Right lobe of liver (tissue), 6 donors: ENCODE results near the gene EPHA8. TPM values are rescaled to one million over a fixed set of nuclear protein-coding genes. Genes with fewer than 3 reads are reported as not detected.

Source experiments
- ATAC-seq, 4 donors: fragments of 200-7000 bp; cut with Tn5 transposase; one replicate each; pipeline ENCODE4 v1.9.1; 2020; ENCODE audit warnings: mild to moderate bottlenecking in 4 of 4, moderate library complexity in 4 of 4
- DNase-seq, 3 donors: peaks; one replicate each; pipeline ENCODE4 v3.0.0-alpha.2; 2020
- H3K27ac ChIP-seq, 3 donors: fragments of 200-600 bp; one replicate each; pipeline ENCODE4 v1.8.0; 2022
- H3K27me3 ChIP-seq, 2 donors: fragments of 200-600 bp; one replicate each; pipeline ENCODE4 v1.8.0; 2022
- H3K36me3 ChIP-seq, 4 donors: fragments of 200-600 bp; sonication (generic) in 1 of 4; one replicate each; pipeline versions ENCODE4 v1.5.1 to v1.8.0; 2017 to 2022; ENCODE audit warnings: control low read depth in 1 of 4
- H3K4me1 ChIP-seq, 4 donors: fragments of 200-600 bp; sonication (generic) in 1 of 4; one replicate each; pipeline versions ENCODE4 v1.5.1 to v1.8.0; 2017 to 2022; ENCODE audit warnings: control low read depth in 1 of 4
- H3K4me3 ChIP-seq, 3 donors: fragments of 200-600 bp; one replicate each; pipeline ENCODE4 v1.8.0; 2022
- H3K9me3 ChIP-seq, 4 donors: fragments of 200-600 bp; sonication (generic) in 1 of 4; one replicate each; pipeline versions ENCODE4 v1.5.1 to v1.8.0; 2017 to 2022; ENCODE audit warnings: control low read depth in 1 of 4
- CTCF ChIP-seq, 4 donors: fragments of 200-600 bp in 3 of 4; fragments of 450-650 bp in 1 of 4; IDR thresholded peaks; one replicate each; pipeline versions ENCODE4 v1.5.1 to v1.8.0; 2016 to 2022; ENCODE audit warnings: antibody characterized with exemption in 4 of 4, mild to moderate bottlenecking in 2 of 4
- POLR2A ChIP-seq: fragments of 450-650 bp; IDR thresholded peaks from one replicate; pipeline ENCODE4 v1.6.1; 2017; ENCODE audit warnings: antibody characterized with exemption, mild to moderate bottlenecking
- WGBS: methylation state at CpG from one replicate; pipeline ENCODE4 v1.1.6; 2018; ENCODE audit warnings: low coverage, low lambda C conversion rate; ENCODE audit not compliant: insufficient coverage; ENCODE audit errors: missing lambda C conversion rate; 5-methylcytosine and 5-hydroxymethylcytosine counted together
- intact Hi-C, 2 donors: fragments of 100-400 bp; cut with DNase I; formaldehyde crosslinking; loops; one replicate each; pipeline versions ENCODE4 v1.11.2 to v1.14.1; 2022
- total RNA-seq, 6 experiments: library from RNA; depleted of rRNA in 2 of 6; stranded (reverse); fragments of >200 nt in 2 of 6; fragmentation: NEBNext Ultra II Directional in 3 of 6; extraction: Animal tissue kit (Norgen Biotek cat#: 25700) in 3 of 6; gene quantifications; one replicate each; pipeline versions ENCODE4 v1.1.0 to v1.2.4, GENCODE V29; 2016 to 2023
- donor health status: DM: no; HTN: yes; CAD: no.
- donor health status: DM: no; HTN: no; CAD: no.
- donor health status: DM: no; HTN: no; CAD: no.
- donor health status: DM: no; HTN: yes; CAD: no.
- donor health status: DM: no; HTN: yes; CAD: no.

EPHA8 gene
- total RNA-seq, 6 experiments from 2014 or later, result not detected

GRCh38 chr1:22527555-22528296 lies 35.6 kb upstream of the EPHA8 start:
- H3K27ac ChIP-seq, result no peak overlapping the region
- H3K4me1 ChIP-seq, result no peaks in the 10 kb centered on the region
- 94% methylated on average over 10 of the region's 15 CpGs for WGBS
- H3K4me3 ChIP-seq, result no peak overlapping the region
- DNase-seq (no peak), ATAC-seq (no peak)
- H3K27me3 ChIP-seq, result no peaks in the 10 kb centered on the region
- H3K36me3 ChIP-seq, result peaks cover 0 to 46% (median 11%) of the 10 kb centered on the region in 4 donors
- no peaks in the 10 kb centered on the region for H3K9me3 ChIP-seq
- no peak for TF ChIP-seq POLR2A
- no peak for TF ChIP-seq CTCF (IDR thresholded peaks at IDR 0.05)
- intact Hi-C loops, result no loop called here

GRCh38 chr1:22528451-22528850 lies 34.8 kb upstream of the EPHA8 start:
- Histone ChIP-seq H3K4me3 (no peak overlapping the region), H3K4me1 (no peaks in the 10 kb centered on the region), H3K27me3 (no peaks in the 10 kb centered on the region), H3K27ac (no peak overlapping the region), H3K9me3 (no peaks in the 10 kb centered on the region), H3K36me3 (peaks cover 0 to 42% (median 11%) of the 10 kb centered on the region in 4 donors)
- WGBS, result 95% methylated on average over 6 of the region's 7 CpGs
- intact Hi-C loops, result no loop called here
- no peak for ATAC-seq
- TF ChIP-seq POLR2A (no peak), CTCF (IDR thresholded peaks at IDR 0.05) (no peak)
- no peak for DNase-seq

GRCh38 chr1:22529901-22530621 lies 33.2 kb upstream of the EPHA8 start:
- intact Hi-C loops, result no loop called here
- ATAC-seq (peak in 1 of 4 donors; percentile 29), DNase-seq (no peak)
- WGBS, result 83% methylated on average over 12 of the region's 12 CpGs
- H3K4me3 ChIP-seq, result no peak overlapping the region
- H3K9me3 ChIP-seq, result no peaks in the 10 kb centered on the region
- H3K36me3 ChIP-seq, result peaks cover 0 to 26% (median 7%) of the 10 kb centered on the region in 4 donors
- no peak overlapping the region for H3K27ac ChIP-seq
- H3K27me3 ChIP-seq, result no peaks in the 10 kb centered on the region
- TF ChIP-seq POLR2A (no peak), CTCF (IDR thresholded peaks at IDR 0.05) (no peak)
- H3K4me1 ChIP-seq, result no peaks in the 10 kb centered on the region

GRCh38 chr1:22530715-22531114 lies 32.6 kb upstream of the EPHA8 start:
- ATAC-seq (no peak), DNase-seq (no peak)
- TF ChIP-seq CTCF (IDR thresholded peaks at IDR 0.05) (no peak), POLR2A (no peak)
- peaks cover 0 to 21% (median 4%) of the 10 kb centered on the region in 4 donors for H3K36me3 ChIP-seq
- no peak overlapping the region for H3K27ac ChIP-seq
- no peaks in the 10 kb centered on the region for H3K27me3 ChIP-seq
- H3K4me1 ChIP-seq, result no peaks in the 10 kb centered on the region
- no peak overlapping the region for H3K4me3 ChIP-seq
- whole genome bisulfite sequencing, result 94% methylated on average over 2 of the region's 3 CpGs
- H3K9me3 ChIP-seq, result no peaks in the 10 kb centered on the region
- intact Hi-C loops, result no loop called here
